Spleen (tissue), 11 donors: ENCODE results near the gene FUCA1. TPM values are rescaled to one million over a fixed set of nuclear protein-coding genes. Genes with fewer than 3 reads are reported as not detected.
"Not testable (repeated sequence)": the region's sequence is repeated elsewhere in the genome, so short reads cannot be mapped to it uniquely, and the experiment has no call there.

Experiments used
- DNase-seq: peaks from one replicate; pipeline ENCODE4 v3.0.0-alpha.2; 2020
- H3K27ac ChIP-seq, 8 donors: fragments of 200-600 bp; sonication (generic) in 7 of 8; 1 replicate in 4 of 8; 2 replicates in 4 of 8; pipeline versions ENCODE4 v1.5.0 to v1.8.0; 2016 to 2021; ENCODE audit warnings: inconsistent platforms in 4 of 8, mild to moderate bottlenecking in 4 of 8, moderate library complexity in 1 of 8
- H3K27me3 ChIP-seq, 7 donors: fragments of 200-600 bp; sonication (generic) in 6 of 7; replicated peaks in 1 of 7; 1 replicate in 4 of 7; 2 replicates in 3 of 7; pipeline versions ENCODE4 v1.5.0 to v1.8.0; 2016 to 2021; ENCODE audit warnings: inconsistent platforms in 3 of 7, mild to moderate bottlenecking in 1 of 7
- H3K36me3 ChIP-seq, 6 donors: fragments of 200-600 bp; sonication (generic) in 5 of 6; 1 replicate in 4 of 6; 2 replicates in 2 of 6; pipeline versions ENCODE4 v1.5.0 to v1.8.0; 2016 to 2021; ENCODE audit warnings: inconsistent platforms in 2 of 6
- H3K4me1 ChIP-seq, 6 donors: fragments of 200-600 bp; sonication (generic) in 5 of 6; 1 replicate in 3 of 6; 2 replicates in 3 of 6; pipeline versions ENCODE4 v1.5.0 to v1.8.0; 2016 to 2021; ENCODE audit warnings: inconsistent platforms in 3 of 6
- H3K4me3 ChIP-seq, 8 donors: fragments of 200-600 bp; sonication (generic) in 7 of 8; 1 replicate in 4 of 8; 2 replicates in 4 of 8; pipeline versions ENCODE4 v1.5.0 to v1.8.0; 2016 to 2021; ENCODE audit warnings: inconsistent platforms in 4 of 8, mild to moderate bottlenecking in 4 of 8, moderate library complexity in 2 of 8
- H3K9me3 ChIP-seq, 8 donors: fragments of 200-600 bp; sonication (generic) in 7 of 8; 1 replicate in 4 of 8; 2 replicates in 4 of 8; pipeline versions ENCODE4 v1.5.0 to v1.8.0; 2016 to 2021; ENCODE audit warnings: inconsistent platforms in 4 of 8
- CTCF ChIP-seq, 11 experiments: fragments of 200-600 bp in 7 of 11; fragments of 450-650 bp in 4 of 11; sonication (generic) in 4 of 11; IDR thresholded peaks in 8 of 11; conservative IDR thresholded peaks in 3 of 11; 1 replicate in 7 of 11; 2 replicates in 4 of 11; pipeline versions ENCODE4 v1.4.0 to v1.8.0; 2016 to 2021; ENCODE audit warnings: antibody characterized with exemption in 11 of 11, inconsistent platforms in 4 of 11, mild to moderate bottlenecking in 1 of 11
- POLR2A ChIP-seq, 3 donors: fragments of 450-650 bp; IDR thresholded peaks; one replicate each; pipeline ENCODE4 v1.5.1; 2017; ENCODE audit warnings: antibody characterized with exemption in 3 of 3, mild to moderate bottlenecking in 1 of 3
- POLR2AphosphoS5 ChIP-seq, 3 donors: sonication (generic); formaldehyde crosslinking; IDR thresholded peaks; one replicate each; pipeline ENCODE4 v1.5.1; 2017; ENCODE audit warnings: antibody characterized with exemption in 3 of 3
- WGBS, 5 donors: extraction: QIAGEN DNeasy Blood & Tissue Kit in 3 of 5; methylation state at CpG; one replicate each; pipeline versions ENCODE4 v1.1.5 to v1.1.7; 2013 to 2018; 5-methylcytosine and 5-hydroxymethylcytosine counted together
- intact Hi-C: fragments of 100-400 bp; cut with DNase I; formaldehyde crosslinking; loops from one replicate; pipeline ENCODE4 v1.15.0; 2023; ENCODE audit warnings: low total_unique reads
- polyA plus RNA-seq, 3 donors: library from polyadenylated mRNA; stranded (reverse); fragments of 200-250 nt; gene quantifications; one replicate each; pipeline ENCODE4 v1.2.1, GENCODE V29; 2013
- total RNA-seq, 7 donors: library from RNA; depleted of rRNA in 3 of 7; stranded (reverse); fragments of >200 nt in 3 of 7; fragmentation: NEBNext Ultra II Directional in 4 of 7; extraction: Animal tissue kit (Norgen Biotek cat#: 25700) in 4 of 7; gene quantifications; one replicate each; pipeline versions ENCODE4 v1.1.0 to v1.2.1, GENCODE V29; 2016 to 2021
- donor health status: healthy with polysubstance abuse.
- donor health status: DM: no; HTN: no; CAD: no; lungs with moderate emphysema.
- donor health status: DM: no; HTN: no; CAD: no.
- donor health status: Bipolar disorder and iron deficiency.
- donor health status: healthy.
- donor health status: DM: no; HTN: no; CAD: no.
- donor health status: DM: yes; HTN: yes; CAD: no.

Gene FUCA1
- total and polyA plus RNA-seq, 10 donors, result 36.3 to 106 (median 66.2) TPM

GRCh38 chr1:23836037-23836436 lies 32.1 kb downstream of the FUCA1 start:
- WGBS, 5 donors, result 37 to 65% (median 47%) methylated on average over 3 of the region's 3 CpGs
- no peak overlapping the region for H3K4me3 ChIP-seq
- no peaks in the 10 kb centered on the region for H3K36me3 ChIP-seq
- H3K27ac ChIP-seq, result no peak overlapping the region
- H3K4me1 ChIP-seq, result peaks cover 5 to 15% (median 12%) of the 10 kb centered on the region in 6 donors
- no peak for DNase-seq
- no peak for TF ChIP-seq CTCF (IDR thresholded peaks at IDR 0.05 in 8 of 11, conservative IDR thresholded peaks at IDR 0.05 in 3 of 11)
- TF ChIP-seq POLR2A (IDR thresholded peaks at IDR 0.05), result no peak
- TF ChIP-seq POLR2AphosphoS5 (IDR thresholded peaks at IDR 0.05), result no peak
- intact Hi-C loops, result no loop called here
- H3K27me3 ChIP-seq, result peaks cover 0 to 5% (median 0%) of the 10 kb centered on the region in 7 donors
- no peaks in the 10 kb centered on the region for H3K9me3 ChIP-seq

DNA sequence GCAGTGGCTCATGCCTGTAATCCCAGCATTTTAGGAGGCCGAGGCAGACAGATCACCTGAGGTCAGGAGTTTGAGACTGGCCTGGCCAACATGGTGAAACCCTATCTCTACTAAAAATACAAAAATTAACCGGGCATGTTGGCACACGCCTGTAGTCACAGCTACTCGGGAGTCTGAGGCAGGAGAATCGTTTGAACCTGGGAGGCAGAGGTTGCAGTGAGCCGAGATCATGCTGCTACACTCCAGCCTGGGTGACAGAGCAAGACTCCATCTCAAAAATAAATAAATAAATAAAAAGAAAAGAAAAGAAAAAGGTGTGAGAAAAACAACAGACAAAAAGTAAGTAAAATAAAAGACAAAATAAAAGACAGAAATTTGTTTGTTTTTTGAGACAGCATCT lies 33.9 kb downstream of the FUCA1 start:
- H3K4me3 ChIP-seq, H3K36me3 ChIP-seq, H3K27ac ChIP-seq, intact Hi-C loops, H3K27me3 ChIP-seq, DNase-seq, H3K9me3 ChIP-seq: not testable (repeated sequence)
- 85 to 93% (median 90%) methylated on average over 6 of the region's 6 CpGs for WGBS, 5 donors
- peaks cover 5 to 15% (median 12%) of the 10 kb centered on the region in 6 donors for H3K4me1 ChIP-seq

DNA sequence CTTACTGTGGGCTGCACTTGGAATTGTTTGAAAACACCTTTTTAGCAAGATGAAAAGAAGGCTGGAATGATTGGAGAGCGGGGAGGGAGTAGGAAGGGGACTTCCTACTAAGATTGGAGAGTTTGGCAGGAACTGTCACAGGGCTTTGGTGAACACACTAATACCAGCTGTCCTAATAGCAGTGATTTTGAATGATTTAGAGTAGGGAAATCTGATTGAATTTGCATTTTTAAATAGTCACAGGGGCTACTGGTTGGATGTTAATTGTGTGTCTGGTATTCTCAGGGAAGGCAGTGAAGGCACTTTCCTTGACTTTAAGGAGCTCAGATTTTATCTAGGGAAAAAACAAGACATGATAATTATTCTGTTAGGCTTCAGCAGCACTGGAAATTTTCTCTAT lies 40.4 kb downstream of the FUCA1 start:
- 75 to 94% (median 86%) methylated on average over 1 of the region's 1 CpG for WGBS, 5 donors
- H3K9me3 ChIP-seq, result no peaks in the 10 kb centered on the region
- no peaks in the 10 kb centered on the region for H3K27me3 ChIP-seq
- H3K27ac ChIP-seq, result no peak overlapping the region
- no peaks in the 10 kb centered on the region for H3K36me3 ChIP-seq
- intact Hi-C loops, result no loop called here
- H3K4me1 ChIP-seq, result peaks cover 6 to 31% (median 15%) of the 10 kb centered on the region in 6 donors
- no peak overlapping the region for H3K4me3 ChIP-seq
- no peak for DNase-seq
- TF ChIP-seq POLR2AphosphoS5 (IDR thresholded peaks at IDR 0.05) (no peak), POLR2A (IDR thresholded peaks at IDR 0.05) (no peak), CTCF (IDR thresholded peaks at IDR 0.05 in 8 of 11, conservative IDR thresholded peaks at IDR 0.05 in 3 of 11) (no peak)

DNA sequence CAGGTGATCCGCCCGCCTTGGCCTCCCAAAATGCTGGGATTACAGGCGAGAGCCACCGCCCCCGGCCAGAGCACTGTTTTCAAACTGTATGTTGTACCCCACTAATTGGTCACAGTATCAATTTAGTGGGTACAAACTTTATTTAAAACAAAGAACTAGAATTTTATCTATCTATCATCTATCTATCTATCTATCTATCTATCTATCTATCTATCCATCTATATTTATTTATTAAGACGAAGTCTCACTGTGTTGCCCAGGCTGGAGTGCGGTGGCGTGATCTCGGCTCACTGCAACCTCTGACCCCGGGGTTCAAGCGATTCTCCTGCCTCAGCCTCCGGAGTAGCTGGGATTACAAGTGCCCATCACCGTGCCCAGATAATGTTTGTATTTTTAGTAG lies 41.5 kb downstream of the FUCA1 start:
- peaks cover 6 to 32% (median 15%) of the 10 kb centered on the region in 6 donors for H3K4me1 ChIP-seq
- H3K4me3 ChIP-seq, intact Hi-C loops, H3K36me3 ChIP-seq, H3K9me3 ChIP-seq, H3K27ac ChIP-seq, DNase-seq, H3K27me3 ChIP-seq: not testable (repeated sequence)
- WGBS, 5 donors, result 96 to 99% (median 98%) methylated on average over 13 of the region's 13 CpGs

DNA sequence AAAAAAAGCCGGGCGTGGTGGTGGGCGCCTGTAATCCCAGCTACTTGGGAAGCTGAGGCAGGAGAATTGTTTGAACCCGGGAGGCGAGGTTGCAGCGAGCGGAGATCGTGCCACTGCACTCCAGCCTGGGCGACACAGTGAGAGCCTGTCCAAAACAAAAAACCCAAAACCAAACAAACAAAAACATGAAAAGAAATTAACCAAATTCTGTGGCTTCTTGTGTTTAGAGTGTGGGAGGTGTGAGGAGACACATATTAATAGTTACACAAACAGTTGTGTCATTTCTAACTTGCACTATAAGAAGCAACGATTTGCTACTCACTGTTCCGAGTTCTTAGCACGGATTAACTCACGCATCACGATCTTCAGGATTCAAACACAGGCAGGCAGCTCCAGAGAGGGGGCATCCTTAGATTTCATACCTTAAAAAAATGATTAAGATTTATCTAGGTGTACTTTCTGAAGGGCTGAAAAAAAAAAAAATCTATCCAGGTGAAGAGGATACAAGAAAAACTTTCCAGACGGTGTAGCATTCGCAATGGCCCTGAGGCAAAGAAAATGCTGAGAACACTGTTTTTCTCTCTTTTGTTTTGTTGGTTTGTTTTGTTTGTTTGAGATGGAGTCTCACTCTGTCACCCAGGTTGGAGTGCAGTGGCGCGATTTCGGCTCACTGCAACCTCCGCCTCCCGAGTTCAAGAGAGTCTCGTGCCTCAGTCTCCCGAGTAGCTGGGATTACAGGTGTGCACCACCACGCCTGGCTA lies 42.1 kb downstream of the FUCA1 start:
- Histone ChIP-seq H3K4me3 (peak overlapping the region; percentile 56 to 97 (median 82)), H3K27ac (peak overlapping the region; percentile 91 to 97 (median 92)), H3K27me3 (no peaks in the 10 kb centered on the region), H3K4me1 (peaks cover 6 to 32% (median 15%) of the 10 kb centered on the region in 6 donors), H3K36me3 (no peaks in the 10 kb centered on the region), H3K9me3 (no peaks in the 10 kb centered on the region)
- no peak for DNase-seq
- TF ChIP-seq POLR2AphosphoS5 (IDR thresholded peaks at IDR 0.05) (no peak), CTCF (IDR thresholded peaks at IDR 0.05 in 8 of 11, conservative IDR thresholded peaks at IDR 0.05 in 3 of 11) (no peak), POLR2A (IDR thresholded peaks at IDR 0.05) (no peak)
- intact Hi-C loops, result no loop called here
- 57 to 67% (median 63%) methylated on average over 23 to 24 of the region's 24 CpGs for whole genome bisulfite sequencing, 5 donors
